ENCODE measurements around the gene KRT84. TPM values are rescaled to one million over a fixed set of nuclear protein-coding genes. Genes with fewer than 3 reads are reported as not detected.

KRT84 gene
- total RNA-seq, 6 donors from 2014 or later = not detected

DNA sequence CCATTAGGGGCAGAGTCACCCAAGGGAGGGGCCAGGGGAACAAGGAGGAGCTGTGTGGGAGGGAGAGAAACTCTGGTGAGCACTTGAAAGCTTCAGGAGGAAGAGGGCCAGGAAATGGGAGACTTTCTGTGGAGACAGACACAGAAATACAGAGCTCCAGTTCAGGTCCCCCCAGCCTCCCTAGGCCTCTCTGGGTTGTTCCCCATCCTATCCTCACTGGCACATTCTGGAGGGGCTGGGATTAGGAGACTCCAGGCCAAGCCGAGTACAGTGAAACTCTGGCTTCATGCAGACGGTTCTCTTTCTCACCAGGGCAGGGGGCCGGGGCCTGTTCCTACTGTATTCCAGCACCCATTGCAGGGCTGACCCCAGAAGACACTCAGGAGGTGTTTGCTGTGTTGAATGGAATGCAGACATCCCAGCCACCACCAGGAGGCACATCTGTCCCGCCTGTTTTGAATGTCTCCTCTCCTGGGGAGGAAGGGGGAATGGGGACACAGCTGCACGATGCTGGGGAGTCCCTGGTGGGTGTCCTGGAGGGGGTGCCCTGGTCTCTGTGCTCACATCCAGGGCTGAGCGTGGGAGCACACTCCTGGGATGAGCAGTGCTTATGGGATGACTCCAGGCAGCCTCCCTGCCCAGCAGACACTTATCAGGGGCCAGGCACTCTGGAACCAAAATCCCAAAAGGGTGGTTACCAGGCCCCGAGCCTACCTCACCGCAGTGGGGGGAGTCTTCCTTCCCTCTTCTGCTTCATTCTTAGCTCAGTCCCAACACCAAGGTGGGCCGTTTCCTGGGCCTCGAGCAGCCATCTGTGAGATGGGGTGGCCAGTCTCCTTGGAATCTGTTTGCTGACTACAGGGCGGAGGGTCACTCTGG, 5.5 kb upstream of the KRT84 start:
- no peaks in the 10 kb centered on the region for H3K9me3 ChIP-seq
- ATAC-seq (ENCODE audit: low FRiP score in 2 of 2) (peak in 1 of 2 donors; percentile 37), DNase-seq (no peak)
- 46 to 75% methylated on average over 9 to 11 of the region's 11 CpGs for WGBS, 2 donors
- H3K4me3 ChIP-seq = no peak overlapping the region
- H3K4me1 ChIP-seq = no peaks in the 10 kb centered on the region
- H3K36me3 ChIP-seq = no peaks in the 10 kb centered on the region
- H3K27me3 ChIP-seq = no peaks in the 10 kb centered on the region
- no peak overlapping the region for H3K27ac ChIP-seq
- no peak for TF ChIP-seq POLR2A (IDR thresholded peaks at IDR 0.05)
- no peak for TF ChIP-seq POLR2AphosphoS5 (IDR thresholded peaks at IDR 0.05)
- TF ChIP-seq, protein P1, sequence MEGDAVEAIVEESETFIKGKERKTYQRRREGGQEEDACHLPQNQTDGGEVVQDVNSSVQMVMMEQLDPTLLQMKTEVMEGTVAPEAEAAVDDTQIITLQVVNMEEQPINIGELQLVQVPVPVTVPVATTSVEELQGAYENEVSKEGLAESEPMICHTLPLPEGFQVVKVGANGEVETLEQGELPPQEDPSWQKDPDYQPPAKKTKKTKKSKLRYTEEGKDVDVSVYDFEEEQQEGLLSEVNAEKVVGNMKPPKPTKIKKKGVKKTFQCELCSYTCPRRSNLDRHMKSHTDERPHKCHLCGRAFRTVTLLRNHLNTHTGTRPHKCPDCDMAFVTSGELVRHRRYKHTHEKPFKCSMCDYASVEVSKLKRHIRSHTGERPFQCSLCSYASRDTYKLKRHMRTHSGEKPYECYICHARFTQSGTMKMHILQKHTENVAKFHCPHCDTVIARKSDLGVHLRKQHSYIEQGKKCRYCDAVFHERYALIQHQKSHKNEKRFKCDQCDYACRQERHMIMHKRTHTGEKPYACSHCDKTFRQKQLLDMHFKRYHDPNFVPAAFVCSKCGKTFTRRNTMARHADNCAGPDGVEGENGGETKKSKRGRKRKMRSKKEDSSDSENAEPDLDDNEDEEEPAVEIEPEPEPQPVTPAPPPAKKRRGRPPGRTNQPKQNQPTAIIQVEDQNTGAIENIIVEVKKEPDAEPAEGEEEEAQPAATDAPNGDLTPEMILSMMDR (IDR thresholded peaks at IDR 0.05) = peak in 3 of 6 experiments; percentile 43 to 57 (median 44)
- TF ChIP-seq EP300 (IDR thresholded peaks at IDR 0.05) = no peak

DNA sequence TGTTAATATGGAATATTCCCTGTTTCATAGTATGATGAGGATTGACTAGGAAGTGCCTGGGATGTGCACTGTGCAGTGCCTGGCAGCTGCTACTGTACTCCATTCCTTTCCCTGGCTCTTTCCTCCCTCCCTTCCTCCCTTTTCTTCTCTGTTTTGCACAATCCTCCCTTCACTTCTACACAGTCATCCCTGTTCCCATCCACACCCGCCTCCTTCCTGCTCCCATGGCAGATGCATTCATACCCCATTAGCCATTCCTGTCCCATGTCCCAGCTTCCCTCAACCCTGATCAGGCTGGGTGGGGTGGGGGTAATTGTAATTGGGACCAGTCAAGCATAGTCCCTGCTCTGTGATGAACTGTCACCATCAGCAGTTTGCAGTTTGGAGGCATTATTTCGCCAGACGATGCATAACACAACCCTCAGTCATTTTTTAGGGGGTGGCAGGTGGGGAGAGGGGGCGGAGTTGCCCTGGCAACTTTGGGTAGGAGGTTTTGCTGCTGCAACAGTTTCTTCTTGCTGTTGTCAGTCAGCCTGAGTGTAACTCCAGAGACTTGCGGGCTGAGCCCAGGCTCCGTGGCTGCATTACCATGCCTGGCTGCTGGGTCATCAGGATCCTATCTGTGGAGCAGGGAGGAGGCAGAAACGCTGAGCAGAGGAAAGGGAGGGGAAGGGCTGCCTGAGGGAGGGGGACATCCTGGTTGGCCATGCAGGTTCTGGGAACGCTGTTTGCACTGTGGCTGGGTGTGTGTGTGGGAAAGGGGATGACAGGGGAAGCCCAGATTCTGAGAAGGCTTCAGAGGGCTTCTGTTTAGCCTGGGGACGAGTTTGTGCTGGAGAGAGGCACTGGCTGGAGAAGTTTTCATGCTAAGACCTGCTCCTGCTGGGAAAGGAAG, 4.1 kb upstream of the KRT84 start:
- no peak for ATAC-seq (ENCODE audit: low FRiP score in 2 of 2)
- DNase-seq = no peak
- no peaks in the 10 kb centered on the region for H3K9me3 ChIP-seq

DNA sequence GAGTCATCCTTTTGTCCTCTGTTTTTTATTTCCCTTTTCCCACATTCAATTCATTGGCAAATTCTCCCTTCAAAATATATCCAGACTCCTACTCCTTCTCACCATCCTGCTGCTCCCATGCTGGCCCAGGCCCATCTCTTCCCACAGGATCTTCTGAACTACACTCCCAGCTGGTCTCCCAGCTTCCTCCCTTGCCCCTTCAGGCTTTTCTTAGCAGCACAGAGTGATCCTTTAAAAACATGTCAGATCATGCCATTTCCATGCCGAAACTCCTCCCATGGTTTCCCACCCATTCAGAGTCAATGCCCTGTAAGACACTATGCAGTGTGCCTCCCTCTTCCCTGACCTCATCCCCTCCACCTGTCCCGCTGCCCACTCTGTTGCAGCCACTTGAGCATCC, 2.4 kb upstream of the KRT84 start:
- H3K9me3 ChIP-seq = no peaks in the 10 kb centered on the region
- no peaks in the 10 kb centered on the region for H3K36me3 ChIP-seq
- ATAC-seq (ENCODE audit: low FRiP score in 2 of 2) = no peak
- H3K27ac ChIP-seq = no peak overlapping the region
- WGBS, 2 donors = 78 to 96% methylated on average over 2 of the region's 2 CpGs
- TF ChIP-seq EP300 (IDR thresholded peaks at IDR 0.05) = no peak
- no peak for TF ChIP-seq POLR2A (IDR thresholded peaks at IDR 0.05)
- TF ChIP-seq, protein P1 (IDR thresholded peaks at IDR 0.05) = no peak
- no peak for TF ChIP-seq POLR2AphosphoS5 (IDR thresholded peaks at IDR 0.05)
- H3K4me1 ChIP-seq = no peaks in the 10 kb centered on the region
- no peak overlapping the region for H3K4me3 ChIP-seq
- H3K27me3 ChIP-seq = no peaks in the 10 kb centered on the region
- no peak for DNase-seq

More for the DNA sequence above, 4.1 kb upstream of the KRT84 start:
- Histone ChIP-seq H3K4me1 (no peaks in the 10 kb centered on the region), H3K4me3 (no peak overlapping the region), H3K27me3 (no peaks in the 10 kb centered on the region), H3K27ac (no peak overlapping the region), H3K36me3 (no peaks in the 10 kb centered on the region)
- 31 to 45% methylated on average over 8 to 9 of the region's 9 CpGs for WGBS, 2 donors
- no peak for TF ChIP-seq POLR2AphosphoS5 (IDR thresholded peaks at IDR 0.05)
- TF ChIP-seq, protein P1 (IDR thresholded peaks at IDR 0.05) = no peak
- TF ChIP-seq POLR2A (IDR thresholded peaks at IDR 0.05) = no peak
- TF ChIP-seq EP300 (IDR thresholded peaks at IDR 0.05) = no peak

DNA sequence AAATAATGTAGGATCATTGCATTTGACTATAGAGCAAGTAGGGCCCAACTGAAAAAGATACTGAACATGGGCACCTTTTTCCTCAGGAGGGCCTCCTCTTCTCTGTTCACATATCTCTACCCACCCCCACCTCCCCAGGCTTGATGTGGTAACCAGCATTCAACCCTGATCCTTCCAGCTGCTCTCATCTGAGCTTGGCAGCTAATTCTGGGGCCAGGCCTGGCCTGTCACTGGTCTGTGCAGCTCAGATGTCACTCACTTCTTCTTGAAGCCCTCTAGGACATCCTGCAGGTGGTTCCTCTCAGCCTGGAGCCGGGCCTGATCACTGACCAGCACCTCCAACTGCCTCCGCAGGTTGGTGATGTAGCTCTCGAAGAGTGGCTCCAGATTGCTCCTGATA, 2.1 kb downstream of the KRT84 start:
- H3K27me3 ChIP-seq = no peaks in the 10 kb centered on the region
- H3K4me3 ChIP-seq = no peak overlapping the region
- no peak overlapping the region for H3K27ac ChIP-seq
- H3K36me3 ChIP-seq = no peaks in the 10 kb centered on the region
- H3K9me3 ChIP-seq = no peaks in the 10 kb centered on the region
- no peaks in the 10 kb centered on the region for H3K4me1 ChIP-seq
- ATAC-seq (ENCODE audit: low FRiP score in 2 of 2) (no peak), DNase-seq (no peak)
- 90% methylated on average over 3 of the region's 3 CpGs; no CpG with 5 or more reads in 1 of the 2 donors for WGBS, 2 donors
- TF ChIP-seq POLR2A (IDR thresholded peaks at IDR 0.05) (no peak), EP300 (IDR thresholded peaks at IDR 0.05) (no peak)

DNA sequence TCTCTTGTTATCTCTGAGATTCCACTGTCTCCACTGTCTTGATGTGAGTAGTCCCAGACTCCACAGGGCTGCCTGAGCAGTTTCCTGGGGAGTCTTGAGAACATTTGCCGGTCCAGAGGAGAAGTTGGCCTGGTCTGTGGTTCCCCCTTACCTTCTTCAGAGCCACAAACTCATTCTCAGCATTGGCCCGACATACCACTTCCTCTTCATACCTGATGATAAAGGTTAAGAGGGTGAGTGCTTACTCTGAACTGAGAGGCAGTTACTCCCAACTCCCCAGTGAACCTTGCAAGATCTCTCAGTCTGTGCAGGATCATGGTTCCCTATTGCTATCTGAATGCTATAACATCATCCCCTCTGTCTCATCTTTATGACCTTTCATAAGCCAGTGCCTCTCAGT, 2.6 kb downstream of the KRT84 start:
- H3K27ac ChIP-seq = no peak overlapping the region
- H3K27me3 ChIP-seq = no peaks in the 10 kb centered on the region
- DNase-seq (no peak), ATAC-seq (ENCODE audit: low FRiP score in 2 of 2) (no peak)
- WGBS, 2 donors = 66 to 82% methylated on average over 2 of the region's 2 CpGs
- H3K9me3 ChIP-seq = no peaks in the 10 kb centered on the region
- no peaks in the 10 kb centered on the region for H3K36me3 ChIP-seq
- TF ChIP-seq POLR2AphosphoS5 (IDR thresholded peaks at IDR 0.05) (no peak), EP300 (IDR thresholded peaks at IDR 0.05) (no peak), POLR2A (IDR thresholded peaks at IDR 0.05) (no peak)
- TF ChIP-seq, protein P1 (IDR thresholded peaks at IDR 0.05) = no peak
- no peak overlapping the region for H3K4me3 ChIP-seq
- H3K4me1 ChIP-seq = no peaks in the 10 kb centered on the region
